HepG2 (cell line): ENCODE data around the gene RTCA. TPM values are rescaled to one million over a fixed set of nuclear protein-coding genes. Genes with fewer than 3 reads are reported as not detected.

Experiments
- ATAC-seq: fragments of 200-7000 bp; cut with Tn5 transposase; 3 replicates; pipeline ENCODE4 v1.9.1; 2020; ENCODE audit warnings: mild to moderate bottlenecking, moderate library complexity
- BruUV-seq: library from RNA; stranded (reverse); fragments of 400-500 nt; replicated peaks from 2 replicates; lab custom pipeline; 2021; lab: Mats Ljungman, UMichigan
- CTCF ChIA-PET: fragments of 300-600 bp; formaldehyde crosslinking; extraction: SDS; loops from one replicate; lab custom pipeline; 2021; ENCODE audit warnings: low total read pairs, inconsistent platforms, low intra/inter-chr PET ratio; lab: Yijun Ruan, JAX
- POLR2A ChIA-PET: fragments of 350-600 bp; sonication (Branson Sonifier 250); formaldehyde crosslinking; loops from one replicate; lab custom pipeline; 2020; ENCODE audit warnings: antibody characterized with exemption, inconsistent platforms; lab: Yijun Ruan, JAX
- DNase-seq: peaks from one replicate; pipeline ENCODE4 v3.0.0-alpha.2; 2015; ENCODE audit warnings: low spot score
- FAIRE-seq: peaks from 3 replicates; lab custom pipeline; 2011; peaks lifted over from hg19 to GRCh38; lab: Jason Lieb, UNC
- H2AFZ ChIP-seq: one replicate; pipeline ENCODE4 v1.6.1; 2011; ENCODE audit warnings: low read length, inconsistent platforms
- H3K27ac ChIP-seq: fragments of 300-600 bp; 3 replicates; pipeline ENCODE4 v1.8.0; 2011; ENCODE audit warnings: mixed run types, mild to moderate bottlenecking, mixed read lengths, low read length, inconsistent platforms; ENCODE audit not compliant: insufficient read depth; ENCODE audit errors: extremely low read length
- H3K27me3 ChIP-seq, 2 experiments: fragments of 200-600 bp in 1 of 2; 2 replicates in 1 of 2; 3 replicates in 1 of 2; pipeline versions ENCODE4 v1.6.0 to v1.8.0; 2011; ENCODE audit warnings: low read length in 2 of 2, mild to moderate bottlenecking in 2 of 2, moderate library complexity in 2 of 2, inconsistent platforms in 1 of 2; ENCODE audit not compliant: insufficient read depth in 2 of 2, control insufficient read depth in 1 of 2
- H3K36me3 ChIP-seq, 2 experiments: fragments of 200-600 bp in 1 of 2; replicated peaks in 1 of 2; 2 replicates in 1 of 2; 3 replicates in 1 of 2; pipeline versions ENCODE4 v1.5.1 to v1.8.0; 2011; ENCODE audit warnings: low read length in 2 of 2, inconsistent platforms in 1 of 2; ENCODE audit not compliant: insufficient read depth in 2 of 2, control insufficient read depth in 1 of 2
- H3K4me1 ChIP-seq: 2 replicates; pipeline ENCODE4 v1.5.1; 2012; ENCODE audit warnings: low read length, inconsistent platforms; ENCODE audit not compliant: insufficient read depth
- H3K4me2 ChIP-seq: 2 replicates; pipeline ENCODE4 v1.6.0; 2011; ENCODE audit warnings: low read depth, low read length, inconsistent platforms
- H3K4me3 ChIP-seq, 3 experiments: fragments of 200-600 bp in 1 of 3; sonication (generic), shearing (Covaris generic) in 1 of 3; replicated peaks in 1 of 3; 2 replicates each; pipeline ENCODE4 v1.5.1; 2011 to 2016; ENCODE audit warnings: low read length in 3 of 3, inconsistent platforms in 2 of 3, low read depth in 2 of 3, mild to moderate bottlenecking in 2 of 3, control low read depth in 1 of 3, mixed read lengths in 1 of 3; ENCODE audit not compliant: insufficient read depth in 1 of 3
- H3K79me2 ChIP-seq: one replicate; pipeline ENCODE4 v1.6.1; 2011; ENCODE audit warnings: low read length, inconsistent platforms; ENCODE audit not compliant: insufficient read depth
- H3K9ac ChIP-seq: 2 replicates; pipeline ENCODE4 v1.6.0; 2011; ENCODE audit warnings: mild to moderate bottlenecking, low read depth, low read length, inconsistent platforms; ENCODE audit not compliant: insufficient read depth
- H3K9me3 ChIP-seq: 2 replicates; pipeline ENCODE4 v1.5.1; 2012; ENCODE audit warnings: mild to moderate bottlenecking, low read length
- H4K20me1 ChIP-seq: 2 replicates; pipeline ENCODE4 v1.6.0; 2011; ENCODE audit warnings: inconsistent platforms, mild to moderate bottlenecking, low read length, moderate library complexity; ENCODE audit not compliant: insufficient read depth
- HMGXB3 ChIP-seq: sonication (generic); formaldehyde crosslinking; IDR thresholded peaks from 2 replicates; pipeline ENCODE4 v1.4.0; 2020; ENCODE audit warnings: missing genetic modification reagents, borderline replicate concordance
- NR2F6 ChIP-seq, 2 experiments: IDR thresholded peaks; 2 replicates each; pipeline ENCODE4 v1.6.1; 2016; ENCODE audit warnings: antibody characterized with exemption in 1 of 2, mild to moderate bottlenecking in 1 of 2
- PHF20 ChIP-seq: sonication (generic); formaldehyde crosslinking; IDR thresholded peaks from 2 replicates; pipeline ENCODE4 v1.5.0; 2020; ENCODE audit warnings: mild to moderate bottlenecking, missing genetic modification reagents
- PRDM10 ChIP-seq: sonication (generic); formaldehyde crosslinking; IDR thresholded peaks from 2 replicates; pipeline ENCODE4 v1.4.0; 2020; ENCODE audit warnings: low read depth, missing genetic modification reagents
- RXRA ChIP-seq: sonication (generic); formaldehyde crosslinking; IDR thresholded peaks from 2 replicates; pipeline ENCODE4 v1.5.1; 2020; ENCODE audit warnings: missing genetic modification reagents
- ZBED4 ChIP-seq: sonication (generic); formaldehyde crosslinking; IDR thresholded peaks from 2 replicates; pipeline ENCODE4 v1.4.0; 2020; ENCODE audit warnings: missing genetic modification reagents, borderline replicate concordance
- ZNF138 ChIP-seq: sonication (generic); formaldehyde crosslinking; IDR thresholded peaks from 2 replicates; pipeline ENCODE4 v1.5.0; 2020; ENCODE audit warnings: mild to moderate bottlenecking, low read depth, missing genetic modification reagents
- ZNF776 ChIP-seq: sonication (generic); formaldehyde crosslinking; IDR thresholded peaks from 2 replicates; pipeline ENCODE4 v1.4.0; 2020; ENCODE audit warnings: mild to moderate bottlenecking, missing genetic modification reagents
- WGBS: methylation state at CpG from one replicate; pipeline ENCODE4 v1.1.6; 2017; ENCODE audit warnings: low lambda C conversion rate; 5-methylcytosine and 5-hydroxymethylcytosine counted together
- in situ Hi-C: cut with HindIII; loops from 2 replicates; pipeline ENCODE4 v1.10.0; 2017; ENCODE audit warnings: low pct_unique_long_range_greater_than_20kb; ENCODE audit not compliant: extremely low pct_ligation_motif_present
- intact Hi-C: fragments of 100-400 bp; cut with micrococcal nuclease; formaldehyde crosslinking; loops from one replicate; pipeline ENCODE4 v1.10.0; 2022; ENCODE audit not compliant: unreplicated experiment
- polyA plus RNA-seq, 8 experiments: library from polyadenylated mRNA; depleted of rRNA in 3 of 8; stranded (reverse) in 7 of 8; unstranded in 1 of 8; fragments of >200 nt; fragmentation: Illumina TruSeq in 4 of 8; extraction: Trizol in 4 of 8; gene quantifications; 2 replicates each; pipeline versions ENCODE4 v1.2.1 to v1.2.3, GENCODE V29; 2011 to 2016; ENCODE audit warnings: low read depth in 4 of 8, missing spikeins in 1 of 8, mixed read lengths in 1 of 8; ENCODE audit not compliant: insufficient read depth in 1 of 8
- total RNA-seq, 5 experiments: library from RNA; depleted of rRNA; stranded (reverse); fragments of >200 nt; fragmentation: Illumina TruSeq; extraction: Trizol; gene quantifications; 2 replicates each; pipeline ENCODE4 v1.2.3, GENCODE V29; 2016; ENCODE audit warnings: low read depth in 1 of 5

RTCA gene
- total and polyA plus RNA-seq, 2 of the 13 experiments (the other 11 are each of a cell fraction or from before 2014, with no cell fraction given): 22.7 to 31.0 TPM

- no peaks in the 10 kb centered on the region for H3K27me3 ChIP-seq
- H4K20me1 ChIP-seq: no peaks in the 10 kb centered on the region
- ChIA-PET POLR2A (no interaction called here), CTCF (no interaction called here)
- BruUV-seq: no TSS peak
- H3K9me3 ChIP-seq: no peaks in the 10 kb centered on the region
- FAIRE-seq: no peak
- 92% methylated on average over 3 of the region's 3 CpGs for WGBS
- H2AFZ ChIP-seq: no peak overlapping the region
- intact Hi-C loops (no loop called here), in situ Hi-C loops (no loop called here)
- no peak overlapping the region for H3K4me3 ChIP-seq
- no peak overlapping the region for H3K27ac ChIP-seq
- H3K4me2 ChIP-seq: no peak overlapping the region
- H3K36me3 ChIP-seq: peaks cover 1 to 67% of the 10 kb centered on the region in 2 experiments; a peak in 4 of 5 replicates
- no peaks in the 10 kb centered on the region for H3K79me2 ChIP-seq
- H3K9ac ChIP-seq: no peak overlapping the region
- ATAC-seq: no peak
- DNase-seq: no peak
- no peaks in the 10 kb centered on the region for H3K4me1 ChIP-seq
- TF ChIP-seq PRDM10 (CRISPR knock-in tag): no peak
- no peak for TF ChIP-seq RXRA
- TF ChIP-seq ZNF138 (CRISPR knock-in tag): no peak
- no peak for TF ChIP-seq ZBED4 (CRISPR knock-in tag)
- TF ChIP-seq PHF20 (CRISPR knock-in tag): no peak
- TF ChIP-seq HMGXB3: no peak
- TF ChIP-seq ZNF776 (CRISPR knock-in tag): no peak
- no peak for TF ChIP-seq NR2F6 (IDR thresholded peaks at IDR 0.05)
- TF ChIP-seq NR2F6 (CRISPR knock-in tag; IDR thresholded peaks at IDR 0.05): no peak
These were observed 13.4 kb downstream of the RTCA start for GRCh38 chr1:100279358-100279923.
